ENCODE data around the gene CLTRN. TPM values are rescaled to one million over a fixed set of nuclear protein-coding genes. Genes with fewer than 3 reads are reported as not detected.

Gene CLTRN
- total RNA-seq, 1 experiment from 2014 or later = 0.12 TPM

Other genes with a start within 250 kb of the CLTRN start
- 117 and 126 TPM in 2 replicates for gene PIR, start 171.5 kb downstream of the CLTRN start, total RNA-seq (2014; rRNA removed; shearing (Covaris generic))
- not detected in 2 replicates for gene BMX, start 164.0 kb downstream of the CLTRN start, total RNA-seq (2014; rRNA removed; shearing (Covaris generic))
- gene ACE2, start 63.8 kb downstream of the CLTRN start, total RNA-seq (2014; rRNA removed; shearing (Covaris generic)) = not detected in 2 replicates
- 4.5 and 6.0 TPM in 2 replicates for gene CA5B, start 73.5 kb upstream of the CLTRN start, total RNA-seq (2014; rRNA removed; shearing (Covaris generic))
- 4.0 TPM in 1 of 2 replicates, not detected in the other for gene ZRSR2, start 125.7 kb upstream of the CLTRN start, total RNA-seq (2014; rRNA removed; shearing (Covaris generic))
- 54.5 and 57.4 TPM in 2 replicates for gene AP1S2, start 190.0 kb upstream of the CLTRN start, total RNA-seq (2014; rRNA removed; shearing (Covaris generic))